IPS-18c (cell line): ENCODE results near the gene EGFR.

Source experiments
- H3K4me3 ChIP-seq: 2 replicates; pipeline ENCODE4 v1.7.0; 2013; ENCODE audit warnings: low read depth, mild to moderate bottlenecking, low read length, moderate library complexity; ENCODE audit not compliant: insufficient read depth
- H3K9me3 ChIP-seq: one replicate; pipeline ENCODE4 v1.6.1; 2013; ENCODE audit warnings: mild to moderate bottlenecking, low read length, moderate library complexity; ENCODE audit not compliant: control insufficient read depth, insufficient read depth

Gene EGFR

DNA sequence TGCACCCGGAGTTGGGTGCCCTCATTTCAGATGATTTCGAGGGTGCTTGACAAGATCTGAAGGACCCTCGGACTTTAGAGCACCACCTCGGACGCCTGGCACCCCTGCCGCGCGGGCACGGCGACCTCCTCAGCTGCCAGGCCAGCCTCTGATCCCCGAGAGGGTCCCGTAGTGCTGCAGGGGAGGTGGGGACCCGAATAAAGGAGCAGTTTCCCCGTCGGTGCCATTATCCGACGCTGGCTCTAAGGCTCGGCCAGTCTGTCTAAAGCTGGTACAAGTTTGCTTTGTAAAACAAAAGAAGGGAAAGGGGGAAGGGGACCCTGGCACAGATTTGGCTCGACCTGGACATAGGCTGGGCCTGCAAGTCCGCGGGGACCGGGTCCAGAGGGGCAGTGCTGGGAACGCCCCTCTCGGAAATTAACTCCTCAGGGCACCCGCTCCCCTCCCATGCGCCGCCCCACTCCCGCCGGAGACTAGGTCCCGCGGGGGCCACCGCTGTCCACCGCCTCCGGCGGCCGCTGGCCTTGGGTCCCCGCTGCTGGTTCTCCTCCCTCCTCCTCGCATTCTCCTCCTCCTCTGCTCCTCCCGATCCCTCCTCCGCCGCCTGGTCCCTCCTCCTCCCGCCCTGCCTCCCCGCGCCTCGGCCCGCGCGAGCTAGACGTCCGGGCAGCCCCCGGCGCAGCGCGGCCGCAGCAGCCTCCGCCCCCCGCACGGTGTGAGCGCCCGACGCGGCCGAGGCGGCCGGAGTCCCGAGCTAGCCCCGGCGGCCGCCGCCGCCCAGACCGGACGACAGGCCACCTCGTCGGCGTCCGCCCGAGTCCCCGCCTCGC lies at the start of gene EGFR:
TSS of gene EGFR (plus strand) at position 657 of the 830 bp plus-strand sequence. CDS start 261 bp downstream, outside the sequence.
- Histone ChIP-seq H3K9me3 (peaks cover 2% of the 10 kb centered on the region), H3K4me3 (peak within 1 kb of the TSS; percentile 57)

GRCh38 chr7:54969208-54969967 lies 49.4 kb upstream of the EGFR start:
- H3K9me3 ChIP-seq = peaks cover 6% of the 10 kb centered on the region
- H3K4me3 ChIP-seq = no peak overlapping the region

GRCh38 chr7:54972733-54973294 lies 46.0 kb upstream of the EGFR start:
- H3K4me3 ChIP-seq = no peak overlapping the region
- H3K9me3 ChIP-seq = no peaks in the 10 kb centered on the region

DNA sequence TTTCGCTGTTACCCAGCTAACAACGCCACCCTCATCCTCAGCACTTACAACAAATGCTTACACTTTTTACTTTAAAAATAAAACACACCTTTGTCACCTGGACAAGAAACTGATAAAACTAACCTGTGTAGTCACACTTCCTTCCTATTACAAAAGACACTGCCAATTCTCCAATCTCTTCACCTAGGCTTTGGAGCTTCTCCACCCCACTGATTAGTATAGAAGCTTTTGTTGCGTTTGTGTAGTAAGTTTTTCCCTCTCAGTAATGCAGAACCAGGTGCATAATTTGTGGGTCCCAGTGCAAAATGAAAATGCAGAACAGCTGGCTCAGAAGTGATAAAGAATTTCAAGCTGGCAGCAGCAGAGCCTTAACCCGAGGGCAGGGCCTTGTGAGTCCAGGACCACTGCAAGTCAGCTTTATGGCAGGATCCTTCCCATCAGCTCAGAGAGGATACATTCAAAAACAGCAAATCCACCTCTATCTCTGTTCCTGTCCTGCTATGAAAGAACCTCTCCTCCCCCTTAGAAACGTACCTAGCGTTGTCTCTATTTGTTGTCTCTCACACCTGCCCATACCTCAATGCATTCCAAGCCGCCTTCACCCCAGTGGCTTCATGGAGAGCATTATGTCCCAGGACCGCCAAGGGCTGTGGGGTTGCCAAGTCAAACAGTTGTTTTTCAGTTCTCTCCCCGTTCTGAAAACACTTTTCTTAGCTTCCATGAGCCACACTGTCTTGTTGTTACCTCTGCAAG lies 40.3 kb upstream of the EGFR start:
- H3K9me3 ChIP-seq = no peaks in the 10 kb centered on the region
- H3K4me3 ChIP-seq = no peak overlapping the region

GRCh38 chr7:54980521-54980920 lies 38.3 kb upstream of the EGFR start:
- Histone ChIP-seq H3K4me3 (no peak overlapping the region), H3K9me3 (no peaks in the 10 kb centered on the region)

GRCh38 chr7:54981913-54982312 lies 36.9 kb upstream of the EGFR start:
- no peaks in the 10 kb centered on the region for H3K9me3 ChIP-seq
- H3K4me3 ChIP-seq = no peak overlapping the region

- Histone ChIP-seq H3K9me3 (no peaks in the 10 kb centered on the region), H3K4me3 (no peak overlapping the region)
These were observed 33.1 kb upstream of the EGFR start for GRCh38 chr7:54985426-54986330.

- H3K9me3 ChIP-seq = no peaks in the 10 kb centered on the region
These were observed 32.1 kb upstream of the EGFR start for GRCh38 chr7:54986716-54987115.

GRCh38 chr7:54987772-54988171 lies 31.0 kb upstream of the EGFR start:
- H3K9me3 ChIP-seq = no peaks in the 10 kb centered on the region
- H3K4me3 ChIP-seq = no peak overlapping the region

More at GRCh38 chr7:54986716-54987115, 32.1 kb upstream of the EGFR start:
- no peak overlapping the region for H3K4me3 ChIP-seq

DNA sequence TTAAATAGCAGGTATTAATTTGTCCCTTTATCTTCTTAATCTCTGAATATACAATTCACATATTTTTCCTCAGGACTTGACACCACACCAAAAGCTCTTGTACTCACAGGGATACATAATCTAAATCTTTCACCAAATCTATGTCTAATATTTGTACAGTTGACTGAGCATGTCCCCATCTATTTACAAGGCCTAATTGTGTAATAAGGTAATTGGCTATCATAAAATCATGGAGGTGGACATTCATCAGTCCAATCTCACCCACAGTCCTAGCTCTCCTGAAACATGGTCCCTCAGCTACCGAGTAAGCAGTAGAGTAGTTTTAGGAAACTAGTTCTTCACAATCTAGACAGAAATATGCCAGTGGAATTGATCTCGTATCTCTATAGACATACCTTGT lies 30.3 kb upstream of the EGFR start:
- H3K4me3 ChIP-seq = no peak overlapping the region
- H3K9me3 ChIP-seq = no peaks in the 10 kb centered on the region

DNA sequence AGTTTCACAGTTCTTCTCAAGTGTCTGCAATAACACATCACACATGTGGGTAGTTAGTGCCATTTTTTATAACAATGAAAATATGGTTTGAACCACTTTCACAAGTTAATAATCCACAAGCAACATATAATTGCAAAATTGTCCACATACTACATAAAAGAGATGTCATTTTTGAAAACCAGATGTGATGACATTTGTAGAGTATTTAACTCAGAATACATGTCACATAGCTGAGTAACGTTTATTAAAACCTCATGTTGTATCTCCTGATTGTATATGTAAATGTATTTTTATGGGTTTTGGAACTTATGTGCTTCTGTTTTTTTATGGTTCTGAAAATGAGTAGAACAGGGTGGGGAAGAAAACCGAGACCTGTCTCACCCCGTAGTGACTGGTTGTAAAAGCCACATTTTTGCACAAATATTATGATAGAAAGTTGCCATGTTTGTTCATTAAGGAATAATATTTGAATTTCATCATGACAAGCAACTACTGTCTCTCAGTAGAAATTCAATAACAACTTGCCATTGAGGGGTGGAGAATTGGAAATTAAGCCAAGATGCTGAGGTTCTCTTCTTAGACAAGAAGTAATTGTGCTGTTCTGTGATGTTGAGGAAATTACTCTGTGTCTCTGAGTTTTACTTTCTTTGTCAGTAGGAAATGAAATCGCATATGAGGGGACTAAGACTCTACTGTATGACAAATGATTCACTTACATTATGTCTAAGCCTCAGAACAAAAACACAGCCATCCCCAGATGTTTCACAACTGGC lies 29.2 kb upstream of the EGFR start:
- H3K4me3 ChIP-seq = no peak overlapping the region
- H3K9me3 ChIP-seq = no peaks in the 10 kb centered on the region

DNA sequence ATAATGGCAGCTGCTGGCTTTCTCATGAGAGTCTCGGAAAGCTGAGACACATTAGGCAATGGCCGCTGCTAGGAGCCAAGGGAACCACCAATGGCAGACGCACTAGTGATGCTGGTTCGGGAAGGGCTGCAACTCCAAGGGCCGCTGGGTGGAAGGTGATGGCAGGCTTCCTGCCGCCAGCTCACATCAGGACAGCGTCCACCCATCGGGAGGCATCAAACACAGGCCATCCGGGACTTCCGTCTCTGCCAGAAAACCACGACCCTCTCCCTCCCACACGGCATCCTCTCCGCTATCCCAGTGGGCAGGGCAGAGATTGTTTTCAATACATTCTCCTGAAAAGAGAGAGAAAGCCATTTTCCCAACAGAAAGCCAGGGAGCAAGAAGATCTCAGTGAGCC lies 27.5 kb upstream of the EGFR start:
- no peak overlapping the region for H3K4me3 ChIP-seq

DNA sequence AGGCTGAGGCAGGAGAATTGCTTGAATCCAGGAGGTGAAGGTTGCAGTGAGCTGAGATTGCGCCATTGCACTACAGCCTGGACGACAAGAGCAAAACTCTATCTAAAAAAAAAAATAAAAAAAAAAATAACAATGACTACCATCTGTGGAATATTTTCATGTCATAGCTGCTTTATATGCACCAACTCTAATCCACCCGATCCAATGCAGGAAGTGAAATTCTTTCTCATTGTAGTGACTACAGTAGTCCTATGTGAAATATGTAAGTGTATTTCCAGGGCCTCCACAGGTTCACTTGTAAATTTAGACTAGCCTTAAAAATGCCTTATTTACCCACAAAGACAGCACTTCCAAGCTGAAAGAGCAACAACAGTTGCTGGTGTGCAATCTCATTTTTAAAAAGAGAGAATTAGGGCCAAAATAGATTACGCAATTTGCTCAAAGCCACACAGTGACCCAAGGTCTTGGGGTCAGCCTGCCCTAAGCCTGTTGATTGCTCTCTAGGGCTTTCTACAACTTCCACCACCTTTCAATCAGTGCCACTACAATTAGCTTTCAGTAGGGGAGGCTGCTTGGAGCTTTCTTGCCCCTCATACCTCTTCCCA lies 25.8 kb upstream of the EGFR start:
- H3K9me3 ChIP-seq = no peaks in the 10 kb centered on the region
- no peak overlapping the region for H3K4me3 ChIP-seq

More for the DNA sequence above, 27.5 kb upstream of the EGFR start:
- no peaks in the 10 kb centered on the region for H3K9me3 ChIP-seq

- Histone ChIP-seq H3K9me3 (no peaks in the 10 kb centered on the region), H3K4me3 (no peak overlapping the region)
These were observed 23.7 kb upstream of the EGFR start for GRCh38 chr7:54995166-54995565.

- no peaks in the 10 kb centered on the region for H3K9me3 ChIP-seq
These were observed 23.0 kb upstream of the EGFR start for GRCh38 chr7:54995610-54996363.

More at GRCh38 chr7:54995610-54996363, 23.0 kb upstream of the EGFR start:
- no peak overlapping the region for H3K4me3 ChIP-seq
